PC-3 (cell line): Measurements from ENCODE around the gene TRABD2A. TPM values are rescaled to one million over a fixed set of nuclear protein-coding genes. Genes with fewer than 3 reads are reported as not detected.

Source experiments
- ATAC-seq: fragments of 200-7000 bp; cut with Tn5 transposase; 2 replicates; pipeline ENCODE4 v1.9.1; 2020; ENCODE audit warnings: mild to moderate bottlenecking, moderate library complexity
- BruUV-seq: library from RNA; stranded (reverse); fragments of 400-500 nt; replicated peaks from 2 replicates; lab custom pipeline; 2021; lab: Mats Ljungman, UMichigan
- CTCF ChIA-PET: fragments of 300-600 bp; sonication (Branson Sonifier 250); formaldehyde crosslinking; loops from one replicate; lab custom pipeline; 2022; ENCODE audit warnings: antibody characterized with exemption; lab: Charles Lee
- POLR2A ChIA-PET: fragments of 300-600 bp; sonication (Branson Sonifier 250); formaldehyde crosslinking; loops from one replicate; lab custom pipeline; 2022; ENCODE audit warnings: antibody characterized with exemption; ENCODE audit not compliant: unreplicated experiment; lab: Charles Lee
- DNase-seq: peaks from one replicate; pipeline ENCODE4 v3.0.0-alpha.2; 2015
- H2AFZ ChIP-seq: fragments of 300-600 bp; sonication (generic); 2 replicates; pipeline ENCODE4 v1.6.0; 2016; ENCODE audit warnings: antibody characterized with exemption, low read length
- H3F3A ChIP-seq: fragments of 300-600 bp; sonication (generic); one replicate; pipeline ENCODE4 v1.6.0; 2017; ENCODE audit warnings: antibody characterized with exemption, low read length, control low read depth, mild to moderate bottlenecking; ENCODE audit not compliant: unreplicated experiment
- H3K27ac ChIP-seq: fragments of 300-600 bp; sonication (generic); 2 replicates; pipeline ENCODE4 v1.5.1; 2016; ENCODE audit warnings: mild to moderate bottlenecking, low read length
- H3K27me3 ChIP-seq: fragments of 300-600 bp; sonication (generic); 2 replicates; pipeline ENCODE4 v1.6.1; 2016; ENCODE audit warnings: low read length, mixed read lengths
- H3K36me3 ChIP-seq: fragments of 300-600 bp; sonication (generic); 2 replicates; pipeline ENCODE4 v1.6.1; 2016; ENCODE audit warnings: low read depth, mixed run types, low read length, mixed read lengths
- H3K4me1 ChIP-seq: fragments of 300-600 bp; sonication (generic); 2 replicates; pipeline ENCODE4 v1.5.1; 2016; ENCODE audit warnings: low read length; ENCODE audit not compliant: insufficient read depth
- H3K4me2 ChIP-seq: fragments of 300-600 bp; sonication (generic); 2 replicates; pipeline ENCODE4 v1.6.0; 2016; ENCODE audit warnings: low read length
- H3K4me3 ChIP-seq: fragments of 300-600 bp; sonication (generic); 2 replicates; pipeline ENCODE4 v1.5.1; 2016; ENCODE audit warnings: mild to moderate bottlenecking, low read length, mixed read lengths
- H3K79me2 ChIP-seq: fragments of 300-600 bp; sonication (generic); 2 replicates; pipeline ENCODE4 v1.6.1; 2017; ENCODE audit warnings: low read length, mixed read lengths
- H3K9ac ChIP-seq: fragments of 300-600 bp; sonication (generic); 2 replicates; pipeline ENCODE4 v1.6.0; 2016; ENCODE audit warnings: mild to moderate bottlenecking, low read length
- H3K9me2 ChIP-seq: fragments of 300-600 bp; sonication (generic); replicated peaks from 2 replicates; pipeline ENCODE4 v1.6.1; 2016; ENCODE audit warnings: mixed run types, low read length, mixed read lengths
- H3K9me3 ChIP-seq: fragments of 300-600 bp; sonication (generic); 2 replicates; pipeline ENCODE4 v1.6.1; 2016; ENCODE audit warnings: low read length, mixed read lengths
- H4K20me1 ChIP-seq: fragments of 300-600 bp; sonication (generic); 2 replicates; pipeline ENCODE4 v1.6.1; 2016; ENCODE audit warnings: low read length, mixed read lengths
- CTCF ChIP-seq: fragments of 300-600 bp; sonication (generic); conservative IDR thresholded peaks from 2 replicates; pipeline ENCODE4 v1.5.1; 2017; ENCODE audit warnings: antibody characterized with exemption, low read depth, mild to moderate bottlenecking, low read length
- EZH2 ChIP-seq: fragments of 300-600 bp; sonication (generic); IDR thresholded peaks from one replicate; pipeline ENCODE4 v1.6.1; 2017; ENCODE audit warnings: antibody characterized with exemption, mild to moderate bottlenecking, low read length; ENCODE audit not compliant: unreplicated experiment
- EZH2phosphoT487 ChIP-seq: fragments of 300-600 bp; sonication (generic); IDR thresholded peaks from 2 replicates; pipeline ENCODE4 v1.6.1; 2018; ENCODE audit warnings: mild to moderate bottlenecking, antibody characterized with exemption, low read length, borderline replicate concordance
- intact Hi-C: fragments of 100-400 bp; cut with micrococcal nuclease; formaldehyde crosslinking; loops from 2 replicates; pipeline ENCODE4 v1.9.0; 2023
- total RNA-seq: library from RNA; depleted of rRNA; stranded (reverse); fragments of >200 nt; gene quantifications from 2 replicates; pipeline ENCODE4 v1.2.3, GENCODE V29; 2014

The TRABD2A gene
- total RNA-seq, 1 experiment from 2014 or later, result 2.0 TPM

- POLR2A ChIA-PET, result no interaction called here
- H3K9me3 ChIP-seq, result no peaks in the 10 kb centered on the region
- no peak overlapping the region for H3K4me3 ChIP-seq
- CTCF ChIA-PET, result no interaction called here
- BruUV-seq, result no TSS peak
- TF ChIP-seq EZH2 (no peak), CTCF (no peak), EZH2phosphoT487 (no peak)
- no peak for DNase-seq
- H3K36me3 ChIP-seq, result no peaks in the 10 kb centered on the region
- no peaks in the 10 kb centered on the region for H3K27me3 ChIP-seq
- H3K9me2 ChIP-seq, result no peaks in the 10 kb centered on the region
- H3K27ac ChIP-seq, result no peak overlapping the region
- peaks cover 10% of the 10 kb centered on the region; the same call in 1 of the 2 replicates for H3K4me1 ChIP-seq
- H2AFZ ChIP-seq, result no peak overlapping the region
- H3K79me2 ChIP-seq, result no peaks in the 10 kb centered on the region
- no peaks in the 10 kb centered on the region for H3F3A ChIP-seq
- intact Hi-C loops, result no loop called here
- H3K9ac ChIP-seq, result no peak overlapping the region
- no peak for ATAC-seq
- H4K20me1 ChIP-seq, result no peaks in the 10 kb centered on the region
- H3K4me2 ChIP-seq, result no peak overlapping the region
Measured at GRCh38 chr2:84785950-84786349, 94.9 kb downstream of the TRABD2A start.

GRCh38 chr2:84782717-84783442 lies 98.0 kb downstream of the TRABD2A start:
- Histone ChIP-seq H3K4me1 (peaks cover 10% of the 10 kb centered on the region; the same call in 1 of the 2 replicates), H3K9me2 (no peaks in the 10 kb centered on the region), H3K27ac (no peak overlapping the region), H3K27me3 (no peaks in the 10 kb centered on the region), H3K9me3 (no peaks in the 10 kb centered on the region), H2AFZ (no peak overlapping the region), H3K4me3 (no peak overlapping the region), H3K9ac (no peak overlapping the region), H3F3A (no peaks in the 10 kb centered on the region), H3K36me3 (no peaks in the 10 kb centered on the region), H3K79me2 (no peaks in the 10 kb centered on the region), H3K4me2 (no peak overlapping the region), H4K20me1 (no peaks in the 10 kb centered on the region)
- TF ChIP-seq CTCF (no peak), EZH2phosphoT487 (no peak), EZH2 (no peak)
- POLR2A ChIA-PET, result no interaction called here
- DNase-seq (no peak), ATAC-seq (no peak)
- CTCF ChIA-PET, result no interaction called here
- no TSS peak for BruUV-seq
- intact Hi-C loops, result no loop called here
